SK-N-SH (cell line): ENCODE measurements around the gene AKR1A1. TPM values are rescaled to one million over a fixed set of nuclear protein-coding genes. Genes with fewer than 3 reads are reported as not detected.

Source experiments
- CHD2 ChIP-seq: fragments of 150-350 bp; IDR thresholded peaks from 2 replicates; pipeline ENCODE4 v1.6.1; 2018; ENCODE audit warnings: low read length; ENCODE audit not compliant: partially characterized antibody
- CTCF ChIP-seq: fragments of 200-600 bp; sonication (generic); IDR thresholded peaks from 2 replicates; pipeline ENCODE4 v1.6.1; 2017; ENCODE audit warnings: antibody characterized with exemption, mild to moderate bottlenecking, moderate library complexity
- ELF1 ChIP-seq: IDR thresholded peaks from 2 replicates; pipeline ENCODE4 v1.4.0; 2012
- EP300 ChIP-seq, 2 experiments: IDR thresholded peaks; 2 replicates each; pipeline versions ENCODE4 v1.4.0 to v1.6.1; 2012; ENCODE audit warnings: borderline replicate concordance in 1 of 2, low read depth in 1 of 2, low read length in 1 of 2
- FOXM1 ChIP-seq: IDR thresholded peaks from 2 replicates; pipeline ENCODE4 v1.4.0; 2012; ENCODE audit warnings: low read depth, mild to moderate bottlenecking
- GABPA ChIP-seq: IDR thresholded peaks from 2 replicates; pipeline ENCODE4 v1.4.0; 2012; ENCODE audit warnings: low read depth, mild to moderate bottlenecking
- MXI1 ChIP-seq: IDR thresholded peaks from 2 replicates; pipeline ENCODE4 v1.6.1; 2012; ENCODE audit warnings: mild to moderate bottlenecking, low read depth, low read length, improper control_type of control experiment
- POLR2AphosphoS5 ChIP-seq: IDR thresholded peaks from 2 replicates; pipeline ENCODE4 v1.6.1; 2012; ENCODE audit warnings: low read depth, low read length
- RXRA ChIP-seq: IDR thresholded peaks from 2 replicates; pipeline ENCODE4 v1.4.0; 2012; ENCODE audit warnings: low read depth, mild to moderate bottlenecking, borderline replicate concordance
- SIN3A ChIP-seq: IDR thresholded peaks from 2 replicates; pipeline ENCODE4 v1.6.1; 2012; ENCODE audit warnings: low read depth, mild to moderate bottlenecking, low read length, moderate library complexity, borderline replicate concordance
- YY1 ChIP-seq: IDR thresholded peaks from 2 replicates; pipeline ENCODE4 v1.4.0; 2012; ENCODE audit warnings: low read depth, mild to moderate bottlenecking
- polyA plus RNA-seq, 3 experiments: library from polyadenylated mRNA; depleted of rRNA; stranded (reverse); fragments of >200 nt; gene quantifications; 2 replicates each; pipeline ENCODE4 v1.2.3, GENCODE V29; 2012
- TF ChIP-seq, protein P1 (sequence below): IDR thresholded peaks from 2 replicates; pipeline ENCODE4; 2012
- TF ChIP-seq, protein P2 (sequence below): IDR thresholded peaks from 2 replicates; pipeline ENCODE4 v1.4.0; 2012; ENCODE audit warnings: low read depth
- TF ChIP-seq, protein P3 (sequence below): IDR thresholded peaks from 2 replicates; pipeline ENCODE4 v1.4.0; 2012; ENCODE audit warnings: low read depth, borderline replicate concordance

AKR1A1 gene
- polyA plus RNA-seq, 1 of the 3 experiments (the other 2 are of a cell fraction) = 156 TPM

DNA sequence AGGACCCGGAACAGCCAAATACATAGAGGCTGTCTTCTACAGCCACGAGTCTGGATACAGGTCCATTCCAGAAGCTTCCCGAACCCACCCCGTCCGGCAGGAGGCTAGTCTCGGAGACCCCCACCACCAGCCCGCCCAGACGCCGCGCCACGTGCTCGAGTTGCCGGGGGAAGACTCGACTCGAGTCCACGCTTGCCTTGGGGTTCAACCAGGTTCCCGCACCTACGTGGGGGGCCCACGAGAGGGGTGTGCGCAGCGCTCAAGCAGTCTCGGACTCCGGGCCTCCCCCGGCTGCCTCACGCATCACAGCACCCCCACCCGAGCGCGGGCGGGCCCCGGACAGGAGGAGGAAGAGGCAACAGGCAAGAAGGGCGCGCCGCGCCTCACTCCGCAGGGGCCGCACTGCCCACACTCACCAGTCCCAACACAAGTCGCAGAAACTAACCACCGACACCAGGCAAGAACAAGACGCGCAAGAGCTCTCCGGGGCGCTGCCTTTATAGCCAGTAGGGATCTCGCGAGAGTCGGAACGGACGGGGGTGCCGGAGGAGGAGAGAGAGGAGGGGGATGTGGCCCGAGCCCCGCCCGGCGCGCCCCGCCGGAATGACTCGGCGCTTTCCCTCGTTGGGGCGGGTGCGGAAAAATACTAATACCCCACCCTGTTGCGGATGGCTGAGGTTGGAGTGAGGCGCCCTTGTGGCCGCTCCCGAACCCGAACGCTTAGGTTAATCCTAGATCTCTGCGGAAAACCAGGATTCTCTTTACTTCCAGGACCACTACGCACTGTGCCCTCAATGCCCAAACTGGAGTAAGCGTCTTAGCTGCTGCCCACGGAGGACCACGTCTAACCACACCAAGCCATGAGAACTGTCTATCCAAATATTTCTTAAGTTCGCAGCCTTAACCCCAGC, 29.0 kb upstream of the AKR1A1 start, which contains the start of gene PRDX1 (continued):
- TF ChIP-seq, protein P1, sequence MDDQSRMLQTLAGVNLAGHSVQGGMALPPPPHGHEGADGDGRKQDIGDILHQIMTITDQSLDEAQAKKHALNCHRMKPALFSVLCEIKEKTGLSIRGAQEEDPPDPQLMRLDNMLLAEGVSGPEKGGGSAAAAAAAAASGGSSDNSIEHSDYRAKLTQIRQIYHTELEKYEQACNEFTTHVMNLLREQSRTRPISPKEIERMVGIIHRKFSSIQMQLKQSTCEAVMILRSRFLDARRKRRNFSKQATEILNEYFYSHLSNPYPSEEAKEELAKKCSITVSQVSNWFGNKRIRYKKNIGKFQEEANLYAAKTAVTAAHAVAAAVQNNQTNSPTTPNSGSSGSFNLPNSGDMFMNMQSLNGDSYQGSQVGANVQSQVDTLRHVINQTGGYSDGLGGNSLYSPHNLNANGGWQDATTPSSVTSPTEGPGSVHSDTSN = no peak; the same call in 1 of the 2 replicates
- TF ChIP-seq POLR2AphosphoS5 = peak; percentile 100
- TF ChIP-seq FOXM1 = no peak
- TF ChIP-seq EP300 (IDR thresholded peaks at IDR 0.05; ENCODE audit: borderline replicate concordance in 1 of 2, low read depth in 1 of 2, low read length in 1 of 2) = peak in 1 of 2 experiments; percentile 70; a peak in 2 of 4 replicates
- TF ChIP-seq CTCF = peak; percentile 25; the same call in 1 of the 2 replicates
- peak; percentile 31; the same call in 1 of the 2 replicates for TF ChIP-seq MXI1
- TF ChIP-seq CHD2 = peak; percentile 100
- peak; percentile 19; the same call in 1 of the 2 replicates for TF ChIP-seq ELF1
- TF ChIP-seq, protein P2, sequence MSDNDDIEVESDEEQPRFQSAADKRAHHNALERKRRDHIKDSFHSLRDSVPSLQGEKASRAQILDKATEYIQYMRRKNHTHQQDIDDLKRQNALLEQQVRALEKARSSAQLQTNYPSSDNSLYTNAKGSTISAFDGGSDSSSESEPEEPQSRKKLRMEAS = peak; percentile 66
- TF ChIP-seq SIN3A = peak; percentile 100
- TF ChIP-seq, protein P3, sequence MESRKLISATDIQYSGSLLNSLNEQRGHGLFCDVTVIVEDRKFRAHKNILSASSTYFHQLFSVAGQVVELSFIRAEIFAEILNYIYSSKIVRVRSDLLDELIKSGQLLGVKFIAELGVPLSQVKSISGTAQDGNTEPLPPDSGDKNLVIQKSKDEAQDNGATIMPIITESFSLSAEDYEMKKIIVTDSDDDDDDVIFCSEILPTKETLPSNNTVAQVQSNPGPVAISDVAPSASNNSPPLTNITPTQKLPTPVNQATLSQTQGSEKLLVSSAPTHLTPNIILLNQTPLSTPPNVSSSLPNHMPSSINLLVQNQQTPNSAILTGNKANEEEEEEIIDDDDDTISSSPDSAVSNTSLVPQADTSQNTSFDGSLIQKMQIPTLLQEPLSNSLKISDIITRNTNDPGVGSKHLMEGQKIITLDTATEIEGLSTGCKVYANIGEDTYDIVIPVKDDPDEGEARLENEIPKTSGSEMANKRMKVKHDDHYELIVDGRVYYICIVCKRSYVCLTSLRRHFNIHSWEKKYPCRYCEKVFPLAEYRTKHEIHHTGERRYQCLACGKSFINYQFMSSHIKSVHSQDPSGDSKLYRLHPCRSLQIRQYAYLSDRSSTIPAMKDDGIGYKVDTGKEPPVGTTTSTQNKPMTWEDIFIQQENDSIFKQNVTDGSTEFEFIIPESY = peak; percentile 99
- TF ChIP-seq YY1 = peak; percentile 61
- no peak for TF ChIP-seq GABPA
- TF ChIP-seq RXRA = no peak
